ENCODE measurements around the gene RABGAP1L.
A peak's percentile ranks its signal among the peaks of the same experiment; 100 is the strongest.
"Not testable (repeated sequence)": the region's sequence is repeated elsewhere in the genome, so short reads cannot be mapped to it uniquely, and the experiment has no call there.

RABGAP1L gene

DNA sequence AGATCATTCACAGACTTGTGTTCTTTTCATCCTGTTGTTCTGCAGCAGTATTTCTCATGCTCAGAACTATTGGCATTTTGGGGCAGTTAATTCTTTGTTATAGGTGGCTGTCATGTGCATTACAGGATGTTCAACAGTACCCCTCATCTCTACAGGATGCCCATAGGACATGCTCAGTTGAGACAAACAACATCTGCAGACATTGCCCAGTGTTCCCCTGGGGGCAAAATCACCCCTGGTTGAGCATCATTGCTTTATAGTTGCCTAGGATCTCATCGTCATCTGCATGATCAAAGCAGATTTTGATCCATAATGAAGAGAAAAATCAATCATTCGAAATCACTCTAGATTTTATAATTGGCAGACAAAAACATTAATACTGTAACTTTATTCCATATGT lies 617.9 kb downstream of the RABGAP1L start:
- DNase-seq, result no peak

DNA sequence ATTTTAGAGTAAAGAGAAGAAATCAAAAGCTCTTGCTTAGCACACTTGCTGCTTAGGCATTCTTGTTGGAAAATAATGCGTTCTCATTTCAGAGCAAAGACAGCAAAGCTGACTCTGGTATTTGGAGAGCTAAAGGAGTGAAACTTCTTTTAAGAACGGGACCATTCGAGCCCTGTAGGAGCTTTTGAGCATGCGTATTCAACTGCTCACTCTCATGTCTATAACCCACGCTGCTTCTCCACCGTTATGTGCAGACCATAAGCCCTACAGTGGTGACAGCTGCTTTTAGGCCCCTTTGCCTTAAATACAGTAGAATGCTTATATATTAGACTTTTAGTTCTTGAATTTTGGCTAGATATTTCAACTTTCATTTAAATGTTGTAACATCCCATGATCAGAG lies 626.2 kb downstream of the RABGAP1L start:
- DNase-seq, result no peak

DNA sequence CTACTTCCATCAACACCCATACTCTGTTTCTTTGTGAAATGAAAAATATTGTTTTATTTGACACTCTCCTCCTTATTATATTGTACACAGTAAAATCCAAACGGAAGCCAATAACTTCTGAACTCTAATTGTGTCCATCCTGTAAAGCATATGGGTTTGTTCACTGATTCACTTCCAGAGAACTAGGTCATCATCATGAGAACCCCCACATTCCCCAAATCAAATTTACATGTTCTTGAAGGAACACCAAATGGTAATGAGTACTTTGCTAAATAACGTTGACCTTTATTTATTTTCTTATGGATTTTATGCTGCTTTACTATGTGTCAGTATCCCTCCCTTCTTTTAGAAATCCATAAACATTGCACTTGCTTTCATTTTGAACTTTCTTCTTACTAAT lies 627.0 kb downstream of the RABGAP1L start:
- DNase-seq, result no peak

DNA sequence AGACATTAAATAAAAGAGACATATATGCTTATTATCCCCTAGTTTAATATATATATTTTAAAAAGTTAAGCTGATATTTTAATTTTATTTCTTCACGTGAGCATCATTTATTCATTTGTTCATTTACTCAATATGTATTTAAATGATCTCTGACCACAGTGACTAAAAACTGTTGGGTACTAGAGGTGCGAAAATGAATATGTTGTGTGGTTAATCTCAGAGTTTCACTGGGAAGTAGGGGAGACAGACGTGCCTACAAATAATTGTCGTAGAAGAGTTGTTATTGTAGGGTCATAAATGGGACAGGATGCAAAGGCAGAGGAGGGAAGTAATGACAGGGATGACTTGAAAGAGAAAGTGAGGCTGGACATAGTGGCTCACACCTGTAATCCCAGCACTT lies 627.4 kb downstream of the RABGAP1L start:
- DNase-seq, result no peak

DNA sequence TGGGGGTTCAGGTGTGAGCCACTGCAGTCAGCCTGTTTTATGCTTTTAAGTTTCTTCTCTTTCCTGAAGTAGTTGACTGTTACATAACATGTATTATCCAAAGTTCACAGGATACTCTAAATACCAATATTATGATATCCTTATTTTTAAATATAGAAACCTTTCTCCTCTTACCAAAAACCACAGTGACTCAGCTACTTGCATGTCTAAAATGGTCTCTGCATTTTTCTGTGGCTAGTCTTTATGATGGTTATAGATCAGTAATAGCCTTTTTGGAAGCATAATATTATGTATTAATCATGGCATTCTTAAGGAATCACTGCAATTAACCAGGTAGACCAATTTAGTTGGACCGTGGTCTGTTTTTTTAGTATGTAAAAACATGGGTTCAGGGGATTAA lies 629.7 kb downstream of the RABGAP1L start:
- DNase-seq, result no peak

DNA sequence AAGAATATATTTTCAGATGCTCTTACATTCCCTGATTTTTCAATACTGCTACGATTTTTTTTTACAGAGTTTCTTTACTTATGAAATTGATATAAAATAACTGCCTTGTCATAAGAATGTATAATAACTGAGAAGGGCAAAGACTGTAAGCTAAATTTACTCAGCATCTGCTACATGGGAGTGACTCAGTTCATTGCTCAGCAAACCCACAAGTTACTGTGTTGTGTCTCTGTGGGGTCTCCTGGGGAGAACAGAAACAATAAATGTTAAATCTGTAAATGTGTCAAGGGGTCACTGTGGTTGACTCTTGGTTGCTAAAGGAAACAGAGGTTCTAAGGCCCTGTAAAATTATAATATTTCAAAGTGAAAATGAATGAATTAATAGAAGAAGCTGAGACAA lies 630.1 kb downstream of the RABGAP1L start:
- DNase-seq, result no peak

DNA sequence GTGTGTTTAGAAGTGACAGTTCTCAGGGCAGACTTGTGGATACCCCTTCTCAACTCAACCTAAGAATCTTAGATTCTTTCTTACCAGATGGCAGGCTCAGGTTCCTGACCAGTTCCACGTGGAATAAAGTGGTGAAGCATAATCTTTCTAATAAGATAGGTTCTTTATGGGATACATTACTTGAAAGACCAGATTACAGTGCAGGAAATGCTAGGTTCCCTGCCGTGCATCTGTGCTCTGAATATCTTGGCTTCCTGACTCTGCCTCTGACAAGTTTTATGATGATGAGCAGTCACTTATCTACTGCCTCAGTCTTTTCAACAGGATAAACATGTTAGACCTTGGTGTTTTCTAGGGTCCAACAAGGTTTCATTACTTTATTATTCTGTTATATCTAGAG lies 632.5 kb downstream of the RABGAP1L start:
- no peak for DNase-seq

DNA sequence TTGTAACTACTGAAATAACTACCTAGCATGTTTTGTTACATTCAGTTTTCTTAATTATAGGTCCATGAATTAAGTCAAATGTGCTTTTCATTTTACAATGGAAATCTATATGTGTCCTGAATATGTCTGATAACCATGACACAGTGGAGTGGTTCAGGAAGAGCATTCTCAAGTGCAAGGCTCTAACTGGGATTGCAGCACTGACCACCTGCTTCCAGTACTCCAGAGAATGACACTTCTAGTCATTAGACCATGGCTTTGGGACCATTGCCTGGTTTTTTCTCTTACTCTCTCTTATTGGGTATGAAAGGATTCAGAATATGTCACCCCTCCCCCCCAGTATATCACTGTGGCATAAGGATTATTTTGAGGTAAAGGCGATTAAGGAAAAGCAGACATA lies 635.5 kb downstream of the RABGAP1L start:
- no peak for DNase-seq

DNA sequence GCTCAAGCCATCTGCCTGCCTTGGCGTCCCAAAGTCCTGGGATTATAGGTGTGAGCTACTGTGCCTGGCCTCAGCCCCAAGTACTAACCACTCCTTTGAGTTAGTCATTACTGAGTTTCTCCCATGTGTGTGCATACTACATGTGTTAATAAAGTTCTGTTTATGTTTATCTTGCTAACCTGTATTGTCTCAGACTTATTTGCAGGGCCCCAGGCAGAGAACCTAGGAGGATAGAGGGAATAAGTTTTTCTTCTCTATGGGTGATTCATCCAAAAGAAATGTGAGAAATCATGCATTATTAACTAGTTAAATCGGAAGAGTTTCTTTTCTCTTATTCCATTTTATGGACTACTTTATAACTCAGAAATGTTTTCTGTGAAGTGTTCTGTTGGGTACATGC lies 636.5 kb downstream of the RABGAP1L start:
- DNase-seq, result no peak

DNA sequence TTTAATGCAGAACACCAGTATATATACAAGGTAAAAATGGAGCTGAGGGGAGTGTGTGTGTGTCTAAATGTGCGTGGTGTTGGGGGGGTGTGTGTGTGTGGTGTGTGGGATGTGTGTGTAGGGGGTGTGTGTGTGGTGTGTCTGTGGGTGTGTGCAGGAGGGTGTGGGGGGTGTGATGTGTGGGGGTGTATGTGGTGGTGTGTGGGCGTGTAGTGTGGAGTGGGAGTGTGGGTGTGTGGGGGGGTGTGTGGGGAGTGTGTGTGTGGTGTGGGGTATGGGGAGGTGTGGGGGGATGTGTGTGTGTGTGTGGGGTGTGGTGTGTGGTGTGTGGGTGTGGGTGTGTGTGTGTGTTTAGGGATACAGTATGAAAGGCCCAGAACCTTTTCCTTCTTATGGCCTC lies 638.1 kb downstream of the RABGAP1L start:
- DNase-seq, result no peak

DNA sequence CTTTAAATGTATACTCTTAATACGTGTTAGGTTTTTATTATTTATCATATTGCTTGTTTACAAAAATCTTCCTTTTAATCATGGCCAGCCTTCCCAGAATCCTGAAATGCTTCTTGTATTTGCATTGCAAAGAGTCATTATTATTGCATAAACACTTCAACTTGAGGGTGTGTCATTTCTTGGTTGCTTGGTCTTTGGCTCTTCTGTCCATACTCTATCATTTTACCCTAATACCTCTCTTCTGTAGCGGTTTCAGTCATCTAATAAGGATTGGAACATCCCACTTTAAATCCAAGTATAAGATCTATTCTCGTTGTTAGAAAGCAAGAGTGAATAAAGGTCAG lies 639.8 kb downstream of the RABGAP1L start:
- no peak for DNase-seq

DNA sequence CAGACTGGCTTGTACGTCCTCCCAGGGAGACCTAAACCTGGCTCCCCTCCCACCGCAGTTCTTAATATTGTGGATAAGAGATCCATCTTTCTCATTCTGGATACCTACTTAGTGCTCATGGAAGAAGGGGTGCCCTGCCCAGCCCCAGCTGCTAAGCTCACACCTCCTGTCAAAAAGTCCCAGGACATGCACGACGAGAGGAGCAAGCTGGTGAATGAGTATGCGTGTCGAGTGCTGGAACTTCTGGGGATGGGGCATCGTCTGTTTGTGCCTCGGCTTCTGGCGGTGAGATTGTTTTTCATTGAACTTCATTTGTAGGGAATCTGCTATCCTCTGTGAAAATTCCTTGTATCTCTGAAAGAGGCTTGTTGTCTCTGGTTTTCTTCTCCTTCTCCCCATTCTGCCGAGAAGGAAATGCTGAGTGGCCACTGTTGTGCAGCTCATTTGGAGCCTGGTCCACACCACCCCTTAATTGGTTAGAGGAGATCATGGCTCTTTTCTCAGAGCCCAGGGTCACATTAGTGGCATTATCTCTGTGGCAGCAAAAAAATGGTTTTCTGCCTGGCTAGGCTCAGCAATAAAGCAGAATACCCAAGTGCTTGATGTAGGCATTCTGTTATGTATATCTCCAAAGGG lies 641.0 kb downstream of the RABGAP1L start:
- DNase-seq, result peak in 1 of 2 experiments; percentile 24

DNA sequence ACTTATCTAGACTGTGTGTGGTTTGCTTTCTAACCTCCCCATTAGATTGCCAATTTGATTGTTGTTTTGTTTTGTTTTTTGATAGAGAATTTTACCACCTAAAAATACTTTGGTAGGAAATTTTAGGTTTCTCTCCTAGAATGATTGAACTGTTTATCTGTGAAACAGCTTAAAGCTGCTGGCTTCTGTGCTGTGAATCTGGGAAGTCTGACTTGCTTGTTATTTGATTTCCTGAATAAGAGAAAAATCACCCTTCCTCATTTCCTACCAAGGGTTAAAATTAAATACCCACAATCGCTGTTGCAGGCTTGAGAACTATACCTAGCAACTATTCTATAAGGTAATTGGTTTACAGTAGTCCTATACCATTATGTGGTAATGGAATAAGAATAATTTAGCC lies 641.6 kb downstream of the RABGAP1L start:
- no peak for DNase-seq

DNA sequence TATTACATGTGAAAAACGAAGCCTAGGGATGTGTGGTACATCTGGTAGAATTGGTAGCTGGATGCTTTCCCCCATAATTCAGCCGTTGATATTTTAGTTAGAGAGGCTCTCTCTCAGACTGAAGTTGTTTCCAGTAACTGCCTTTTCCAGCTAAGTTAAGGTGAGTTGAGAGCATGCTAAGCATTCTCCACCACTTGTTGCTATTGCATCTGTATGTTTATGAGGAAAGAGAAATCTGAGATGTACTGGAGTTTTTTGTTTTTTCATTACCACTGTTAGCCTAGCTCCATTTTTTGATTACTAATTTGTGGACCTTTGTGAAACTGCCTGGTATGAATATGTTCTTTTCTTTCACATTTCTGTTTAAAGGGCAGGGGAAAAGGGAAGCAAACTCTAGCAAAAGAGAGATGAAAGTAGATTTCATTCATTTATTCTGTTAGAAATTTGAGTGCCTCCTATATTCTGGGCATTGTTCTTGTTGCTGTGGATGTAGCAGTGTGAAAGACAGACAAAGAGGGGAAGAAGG lies 650.5 kb downstream of the RABGAP1L start:
- no peak for DNase-seq

DNA sequence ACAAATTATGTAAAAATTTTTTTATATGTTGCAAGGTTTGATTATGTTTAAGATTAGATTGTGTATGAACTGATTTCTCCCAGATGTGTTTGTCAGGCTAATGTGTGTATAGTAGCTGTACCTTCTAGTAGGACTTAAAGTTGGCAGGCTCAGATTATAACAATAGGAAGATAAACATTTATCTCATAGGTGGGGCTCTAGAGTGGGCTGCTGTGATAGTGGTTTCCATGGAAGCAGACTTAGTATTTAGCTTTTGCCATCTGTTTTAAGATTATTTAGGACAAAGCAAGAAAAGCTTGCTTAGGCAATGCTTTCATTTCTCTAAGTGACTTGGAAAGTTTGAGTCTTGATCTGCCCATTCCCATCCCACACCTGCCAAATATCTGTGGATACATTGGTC lies 652.7 kb downstream of the RABGAP1L start:
- no peak for DNase-seq

DNA sequence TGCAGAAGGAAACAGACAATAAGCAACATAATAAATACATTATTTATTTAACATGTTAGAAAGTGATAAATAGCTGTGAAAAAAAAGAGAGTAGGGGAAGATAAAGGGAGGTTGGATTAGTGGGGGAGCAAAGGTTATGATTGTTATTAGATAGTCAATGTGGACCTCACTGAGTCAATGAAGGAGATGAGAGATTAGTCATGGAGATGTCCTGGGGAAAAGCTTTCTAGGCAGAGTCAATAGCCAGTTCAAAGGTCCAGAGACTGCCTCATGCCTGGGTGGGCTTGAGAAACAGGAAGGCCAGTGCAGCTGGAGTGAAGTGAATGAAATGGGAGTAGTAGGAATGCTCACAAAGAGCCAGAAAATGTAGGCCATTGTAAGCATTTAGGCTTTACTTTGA lies 653.3 kb downstream of the RABGAP1L start:
- no peak for DNase-seq

DNA sequence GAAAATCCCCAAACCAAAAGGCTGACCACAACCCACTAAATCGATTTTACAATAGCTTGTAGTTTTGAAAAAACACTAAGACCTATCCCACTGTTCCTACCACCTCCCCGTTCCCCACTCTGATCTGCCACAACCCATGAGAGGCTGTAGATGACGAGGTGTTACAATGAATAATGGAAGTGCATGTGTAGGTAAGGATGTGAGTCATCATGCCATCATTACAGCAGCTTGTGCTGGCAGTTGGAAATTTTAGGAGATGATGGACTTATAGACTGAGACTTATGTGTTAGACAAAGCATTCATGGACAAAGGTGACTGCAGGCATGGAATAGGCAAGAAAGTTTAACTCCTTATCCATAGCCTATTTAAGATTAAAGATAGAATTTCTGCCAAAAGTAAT lies 655.7 kb downstream of the RABGAP1L start:
- DNase-seq, result no peak

DNA sequence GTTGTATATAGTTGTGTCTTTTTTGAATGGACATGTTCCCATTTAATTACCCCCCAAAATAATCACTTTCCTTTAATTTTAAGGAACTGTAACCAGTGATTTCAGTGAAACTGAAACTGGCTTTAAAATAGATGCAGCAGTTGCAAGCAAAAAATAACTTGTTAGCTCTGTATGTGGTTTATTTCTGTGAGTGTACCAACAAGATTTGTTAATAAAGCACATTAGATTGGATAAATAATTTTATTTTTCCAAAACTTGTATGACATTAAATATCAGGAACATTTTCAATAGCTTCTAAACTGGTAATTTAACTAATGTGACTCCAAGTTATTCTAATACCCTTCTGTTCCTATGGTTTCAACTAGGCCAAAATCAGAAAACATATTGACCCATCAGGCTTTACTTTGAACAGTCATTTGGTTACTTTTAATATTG lies 656.2 kb downstream of the RABGAP1L start:
- DNase-seq, result no peak

DNA sequence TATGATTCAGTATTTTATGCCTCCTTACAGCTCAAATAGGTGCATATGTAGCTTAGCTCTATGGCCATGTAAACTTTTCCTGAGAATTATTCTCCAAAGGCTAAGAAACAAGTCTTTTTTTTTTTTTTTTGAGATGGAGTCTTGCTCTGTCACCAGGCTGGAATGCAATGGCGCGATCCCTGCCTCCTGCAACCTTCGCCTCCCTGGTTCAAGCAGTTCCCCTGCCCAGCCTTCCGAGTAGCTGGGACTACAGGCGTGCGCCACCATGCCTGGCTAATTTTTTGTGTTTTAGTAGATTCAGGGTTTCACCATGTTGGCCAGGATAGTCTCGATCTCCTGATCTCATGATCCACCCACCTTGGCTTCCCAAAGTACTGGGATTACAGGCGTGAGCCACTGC lies 657.3 kb downstream of the RABGAP1L start:
- not testable (repeated sequence) for DNase-seq

DNA sequence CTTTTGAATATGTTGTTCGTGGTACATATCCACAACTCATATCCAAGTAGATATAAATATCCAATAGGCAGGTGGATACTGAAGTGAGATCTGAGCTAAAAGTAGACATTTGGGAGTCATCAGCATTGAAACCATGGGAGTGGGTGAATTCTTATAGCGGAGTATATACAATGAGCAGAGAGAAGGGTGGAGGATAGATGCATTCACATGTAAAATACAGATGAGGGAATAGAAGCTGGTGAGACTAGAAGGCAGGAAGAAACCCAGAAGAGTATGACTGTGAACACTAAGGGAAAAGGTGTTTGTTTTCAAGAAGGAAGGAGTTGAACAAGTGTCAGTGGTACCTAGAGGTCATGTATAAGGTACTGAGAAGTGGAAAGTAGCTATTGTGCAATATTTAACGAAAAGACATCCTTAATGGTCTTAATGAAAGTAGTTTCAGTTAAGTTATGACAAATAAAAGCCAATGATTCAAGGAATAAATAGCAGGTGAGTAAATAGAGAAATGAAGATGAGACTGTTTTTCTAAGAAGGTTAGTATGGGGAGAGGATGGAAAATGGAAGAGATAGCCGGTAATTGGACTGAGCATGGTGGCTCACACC lies 658.8 kb downstream of the RABGAP1L start:
- DNase-seq, result no peak

DNA sequence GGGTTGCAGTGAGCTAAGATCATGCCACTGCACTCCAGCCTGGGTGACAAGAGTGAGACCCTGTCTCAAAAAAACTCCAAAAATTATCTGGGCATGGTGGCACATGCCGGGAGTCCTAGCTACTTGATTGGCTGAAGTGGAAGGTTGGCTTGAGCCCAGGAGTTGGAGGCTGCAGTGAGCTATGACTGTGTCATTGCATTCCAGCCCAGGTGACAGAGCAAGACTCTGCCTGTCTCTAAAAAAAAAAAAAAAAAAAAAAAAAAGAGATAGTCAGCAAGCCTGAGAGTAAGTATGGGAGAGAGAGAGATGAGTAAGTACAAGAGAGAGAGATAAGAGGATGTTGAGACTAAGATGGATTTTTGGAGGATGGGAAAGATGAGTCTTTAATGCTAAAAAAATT lies 659.6 kb downstream of the RABGAP1L start:
- no peak for DNase-seq

DNA sequence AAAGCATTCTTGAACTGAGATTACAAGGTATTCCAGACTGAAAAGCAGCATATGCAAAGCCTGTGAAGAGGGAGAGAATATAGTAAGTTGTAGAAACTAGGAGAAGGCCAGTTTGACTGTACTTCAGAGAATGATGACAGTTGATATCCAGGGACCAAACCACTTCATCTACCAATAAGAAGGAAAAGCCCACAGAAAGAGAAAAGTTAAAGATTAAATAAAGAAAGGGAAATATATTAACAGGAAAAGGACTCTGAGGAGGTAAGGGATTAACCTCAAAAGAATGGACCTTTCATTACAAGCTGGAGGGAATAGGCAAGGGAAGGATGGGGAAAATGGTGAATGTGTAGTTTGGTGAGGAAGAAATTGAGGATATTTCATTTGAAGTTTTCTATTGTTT lies 660.3 kb downstream of the RABGAP1L start:
- no peak for DNase-seq

DNA sequence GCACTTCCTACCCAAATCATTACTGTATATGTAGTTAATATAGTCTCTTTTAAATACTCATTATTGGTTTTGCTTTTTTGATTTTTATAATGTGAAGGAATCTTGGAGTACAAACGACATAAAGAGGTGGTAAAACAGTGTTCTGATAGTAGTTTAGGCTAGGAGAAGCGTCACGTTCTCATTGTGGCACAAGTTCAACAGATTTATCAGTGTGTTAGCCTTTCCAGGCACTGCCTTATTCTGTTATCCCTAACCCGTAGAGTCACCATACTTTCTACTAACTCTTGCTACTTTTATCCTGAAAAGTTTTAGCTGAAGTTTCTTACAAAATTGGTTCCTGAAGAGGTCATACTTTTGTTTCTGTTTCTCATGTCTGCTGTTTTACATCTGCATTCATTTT lies 665.8 kb downstream of the RABGAP1L start:
- DNase-seq, result no peak

DNA sequence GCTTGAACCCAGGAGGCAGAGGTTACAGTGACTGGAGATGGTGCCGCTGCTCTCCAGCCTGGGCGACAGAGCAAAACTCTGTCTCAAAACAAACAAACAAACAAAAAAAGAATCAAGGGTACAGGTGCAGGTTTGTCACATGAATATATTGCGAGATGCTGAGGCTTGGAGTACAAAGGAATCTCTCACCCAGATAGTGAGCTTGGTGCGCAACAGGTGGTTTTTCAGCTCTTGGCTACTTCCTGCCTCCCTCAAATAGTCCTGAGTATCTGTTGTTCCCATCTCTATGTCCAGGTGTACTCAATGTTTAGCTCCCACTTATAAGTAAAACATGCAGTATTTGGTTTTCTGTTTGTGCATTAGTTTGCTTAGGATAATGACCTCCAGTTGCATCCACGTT lies 666.5 kb downstream of the RABGAP1L start:
- no peak for DNase-seq

DNA sequence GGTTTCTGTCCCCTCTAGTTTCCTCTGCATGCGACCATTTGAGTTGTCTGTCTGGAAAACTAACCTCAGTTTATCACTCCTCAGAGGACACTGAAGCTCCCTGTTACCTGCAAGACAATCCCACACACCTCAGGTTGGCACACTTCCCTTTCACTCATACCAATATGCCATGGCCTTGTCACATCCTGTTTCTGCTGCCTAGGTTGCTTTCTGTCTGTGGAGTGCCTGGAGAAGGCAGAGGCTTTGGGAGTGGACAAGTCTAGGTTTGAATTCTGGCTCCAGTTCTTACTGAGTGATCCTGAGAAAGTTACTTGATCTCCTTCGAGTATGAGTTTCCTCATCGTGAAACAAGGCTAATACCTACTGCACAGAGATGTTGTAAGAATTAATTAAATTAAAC lies 668.9 kb downstream of the RABGAP1L start:
- DNase-seq, result no peak
